GM12878 (cell line): ENCODE results near the gene OLIG3. TPM values are rescaled to one million over a fixed set of nuclear protein-coding genes. Genes with fewer than 3 reads are reported as not detected.

Experiments used
- ATAC-seq: fragments of 200-7000 bp; cut with Tn5 transposase; 3 replicates; pipeline ENCODE4 v1.9.1; 2020; ENCODE audit warnings: mild to moderate bottlenecking, moderate library complexity
- BruUV-seq: library from RNA; stranded (reverse); fragments of 400-500 nt; replicated peaks from 2 replicates; lab custom pipeline; 2021; lab: Mats Ljungman, UMichigan
- CTCF ChIA-PET: fragments of 300-600 bp; sonication (Branson Sonifier 250); formaldehyde crosslinking; extraction: SDS; loops from one replicate; lab custom pipeline; 2021; ENCODE audit warnings: inconsistent platforms; lab: Yijun Ruan, JAX
- POLR2A ChIA-PET: fragments of 350-600 bp; formaldehyde crosslinking; extraction: SDS; loops from one replicate; lab custom pipeline; 2021; ENCODE audit warnings: inconsistent platforms; lab: Charles Lee
- RAD21 ChIA-PET: fragments of 300-600 bp; sonication (Branson Sonifier 250); formaldehyde crosslinking; loops from one replicate; lab custom pipeline; 2023; ENCODE audit warnings: antibody characterized with exemption; ENCODE audit not compliant: unreplicated experiment; lab: Charles Lee
- SMC1A ChIA-PET: fragments of 300-600 bp; sonication (Branson Sonifier 250); formaldehyde crosslinking; loops from one replicate; lab custom pipeline; 2023; ENCODE audit not compliant: unreplicated experiment, uncharacterized antibody; lab: Charles Lee
- DNase-seq: peaks from one replicate; pipeline ENCODE4 v3.0.0-alpha.2; 2011; ENCODE audit warnings: low read depth, low spot score
- FAIRE-seq: peaks from 3 replicates; lab custom pipeline; 2011; peaks lifted over from hg19 to GRCh38; lab: Jason Lieb, UNC
- H2AFZ ChIP-seq: 2 replicates; pipeline ENCODE4 v1.6.0; 2011; ENCODE audit warnings: low read depth, low read length, control low read depth; ENCODE audit not compliant: control insufficient read depth
- H3K27ac ChIP-seq: 2 replicates; pipeline ENCODE4 v1.5.1; 2011; ENCODE audit warnings: control low read depth; ENCODE audit not compliant: control insufficient read depth, insufficient read depth
- H3K27me3 ChIP-seq, 2 experiments: replicated peaks in 1 of 2; 2 replicates each; pipeline versions ENCODE4 v1.6.0 to v1.6.1; 2011; ENCODE audit warnings: low read length in 1 of 2; ENCODE audit not compliant: control insufficient read depth in 2 of 2, insufficient read depth in 2 of 2
- H3K36me3 ChIP-seq, 2 experiments: 2 replicates each; pipeline ENCODE4 v1.5.1; 2011; ENCODE audit warnings: low read length in 1 of 2; ENCODE audit not compliant: control insufficient read depth in 2 of 2, insufficient read depth in 2 of 2
- H3K4me1 ChIP-seq: 2 replicates; pipeline ENCODE4 v1.6.1; 2011; ENCODE audit warnings: mild to moderate bottlenecking, low read length, moderate library complexity, mixed read lengths; ENCODE audit not compliant: control insufficient read depth, insufficient read depth
- H3K4me2 ChIP-seq: 2 replicates; pipeline ENCODE4 v1.6.0; 2011; ENCODE audit warnings: control low read depth; ENCODE audit not compliant: control insufficient read depth, insufficient read depth
- H3K4me3 ChIP-seq: fragments of 200-600 bp; sonication (generic); 2 replicates; pipeline ENCODE4 v1.5.1; 2016
- H3K79me2 ChIP-seq: 2 replicates; pipeline ENCODE4 v1.6.0; 2011; ENCODE audit warnings: low read length; ENCODE audit not compliant: control insufficient read depth, insufficient read depth
- H3K9ac ChIP-seq: 2 replicates; pipeline ENCODE4 v1.8.0; 2011; ENCODE audit warnings: low read length, control low read depth, mixed read lengths; ENCODE audit not compliant: control insufficient read depth, insufficient read depth
- H3K9me3 ChIP-seq: replicated peaks from 3 replicates; pipeline ENCODE4 v1.5.1; 2011; ENCODE audit warnings: mild to moderate bottlenecking, low read length; ENCODE audit not compliant: control insufficient read depth, insufficient read depth
- H4K20me1 ChIP-seq: 2 replicates; pipeline ENCODE4 v1.6.0; 2011; ENCODE audit not compliant: control insufficient read depth, insufficient read depth
- ATF7 ChIP-seq: fragments of 450-650 bp; IDR thresholded peaks from 2 replicates; pipeline ENCODE4 v1.6.1; 2016; ENCODE audit warnings: low read depth, mild to moderate bottlenecking
- FOS ChIP-seq: IDR thresholded peaks from 3 replicates; pipeline ENCODE4 v1.6.1; 2011; ENCODE audit warnings: borderline replicate concordance; ENCODE audit not compliant: insufficient read length; ENCODE audit errors: extremely low read depth
- IKZF1 ChIP-seq: fragments of 450-650 bp; conservative IDR thresholded peaks from 2 replicates; pipeline ENCODE4 v1.6.1; 2017; ENCODE audit warnings: antibody characterized with exemption, mild to moderate bottlenecking
- MTA3 ChIP-seq: IDR thresholded peaks from 2 replicates; pipeline ENCODE4 v1.6.1; 2012; ENCODE audit warnings: low read length, inconsistent platforms, borderline replicate concordance
- RCOR1 ChIP-seq: conservative IDR thresholded peaks from 2 replicates; pipeline ENCODE4 v1.6.1; 2012; ENCODE audit warnings: low read depth, low read length, improper control_type of control experiment
- TCF7 ChIP-seq: IDR thresholded peaks from 2 replicates; pipeline ENCODE4 v1.6.1; 2014; ENCODE audit warnings: antibody characterized with exemption, borderline replicate concordance
- ZNF274 ChIP-seq: IDR thresholded peaks from one replicate; pipeline ENCODE4 v1.8.0; 2011; ENCODE audit not compliant: insufficient read length, insufficient read depth
- ZNF622 ChIP-seq: fragments of 450-650 bp; IDR thresholded peaks from 2 replicates; pipeline ENCODE4 v1.6.1; 2017; ENCODE audit warnings: mild to moderate bottlenecking, inconsistent platforms
- WGBS: methylation state at CpG from one replicate; pipeline ENCODE4 v1.1.6; 2016; ENCODE audit warnings: low lambda C conversion rate; ENCODE audit not compliant: insufficient replicate concordance, insufficient coverage; ENCODE audit errors: missing lambda C conversion rate; 5-methylcytosine and 5-hydroxymethylcytosine counted together
- in situ Hi-C: fragments of 300-500 bp; cut with MboI; formaldehyde crosslinking; loops from 9 replicates; pipeline ENCODE4 v1.14.3; 2018; ENCODE audit warnings: mixed read lengths
- intact Hi-C: fragments of 100-400 bp; cut with micrococcal nuclease; formaldehyde crosslinking; loops from one replicate; pipeline ENCODE4 v1.14.2; 2022; ENCODE audit not compliant: unreplicated experiment
- polyA plus RNA-seq, 11 experiments: library from polyadenylated mRNA; depleted of rRNA in 4 of 11; unstranded in 6 of 11; stranded (reverse) in 5 of 11; fragments of >200 nt; fragmentation: Nextera tagmentation in 4 of 11; fragmentation: Illumina TruSeq in 1 of 11; extraction: Ambion mirVana in 4 of 11; extraction: Trizol in 1 of 11; gene quantifications; 1 replicate in 1 of 11; 2 replicates in 10 of 11; pipeline versions ENCODE4 v1.2.1 to v1.2.3, GENCODE V29; 2011 to 2016; ENCODE audit warnings: inconsistent platforms in 2 of 11, missing spikeins in 2 of 11, low read depth in 1 of 11
- total RNA-seq, 4 experiments: library from RNA; depleted of rRNA in 3 of 4; stranded (reverse); fragments of >200 nt in 3 of 4; fragmentation: Illumina TruSeq in 1 of 4; extraction: Trizol in 1 of 4; gene quantifications; 2 replicates each; pipeline versions ENCODE4 v1.2.1 to v1.2.3, GENCODE V29; 2013 to 2021
- TF ChIP-seq, protein P1 (sequence below): fragments of 450-650 bp; IDR thresholded peaks from 2 replicates; pipeline ENCODE4 v1.6.1; 2017; ENCODE audit warnings: mild to moderate bottlenecking, moderate library complexity
- TF ChIP-seq, protein P2 (sequence below): fragments of 150-350 bp; IDR thresholded peaks from 2 replicates; pipeline ENCODE4 v1.6.1; 2014; ENCODE audit warnings: mild to moderate bottlenecking, low read depth, low read length
- TF ChIP-seq, protein P3 (sequence below): IDR thresholded peaks from 2 replicates; pipeline ENCODE4 v1.6.1; 2012; ENCODE audit warnings: low read depth, low read length, improper control_type of control experiment

The OLIG3 gene
- total and polyA plus RNA-seq, 10 of the 15 experiments (the other 5 are each of a cell fraction or from before 2014, with no cell fraction given): not detected

DNA sequence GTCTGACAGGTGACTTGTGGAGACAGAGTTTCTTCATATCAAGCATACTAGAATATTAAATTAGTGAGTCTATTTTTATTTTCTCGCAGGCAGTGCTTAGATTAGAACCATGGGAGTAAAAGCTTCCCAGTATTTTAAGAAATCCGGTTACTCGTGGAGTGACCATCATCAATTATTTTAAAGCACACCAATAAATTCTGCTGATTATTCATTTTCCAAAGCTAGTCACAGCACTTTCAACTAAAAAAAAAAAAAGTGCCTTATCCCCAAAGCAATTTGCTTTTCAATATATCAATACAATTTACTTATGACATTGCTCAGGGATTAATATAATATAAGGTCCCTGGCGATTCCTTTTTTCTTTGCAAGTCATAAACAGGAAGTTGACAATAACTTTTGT is 26.3 kb upstream of the OLIG3 start:
- ChIA-PET CTCF (no interaction called here), RAD21 (no interaction called here), SMC1A (no interaction called here), POLR2A (interaction anchor here (0.5 kb wide), 1 partner anchor 809 kb away, joined by 3 read pairs; no protein-coding TSS in a partner anchor)
- no peaks in the 10 kb centered on the region for H4K20me1 ChIP-seq
- H3K4me1 ChIP-seq: no peaks in the 10 kb centered on the region
- BruUV-seq: no TSS peak
- no peaks in the 10 kb centered on the region for H3K36me3 ChIP-seq
- peaks cover 0 to 14% of the 10 kb centered on the region in 2 experiments; a peak in 2 of 4 replicates for H3K27me3 ChIP-seq
- in situ Hi-C loops: no loop called here
- no peak for TF ChIP-seq MTA3
- ATAC-seq (no peak), FAIRE-seq (no peak), DNase-seq (no peak)
- intact Hi-C loops: no loop called here
- no peak overlapping the region for H3K4me2 ChIP-seq
- no peak overlapping the region for H3K27ac ChIP-seq
- H2AFZ ChIP-seq: no peak overlapping the region
- H3K9ac ChIP-seq: no peak overlapping the region
- H3K79me2 ChIP-seq: no peaks in the 10 kb centered on the region
- WGBS: 59% methylated on average over 4 of the region's 4 CpGs
- H3K4me3 ChIP-seq: no peak overlapping the region
- H3K9me3 ChIP-seq: no peaks in the 10 kb centered on the region

DNA sequence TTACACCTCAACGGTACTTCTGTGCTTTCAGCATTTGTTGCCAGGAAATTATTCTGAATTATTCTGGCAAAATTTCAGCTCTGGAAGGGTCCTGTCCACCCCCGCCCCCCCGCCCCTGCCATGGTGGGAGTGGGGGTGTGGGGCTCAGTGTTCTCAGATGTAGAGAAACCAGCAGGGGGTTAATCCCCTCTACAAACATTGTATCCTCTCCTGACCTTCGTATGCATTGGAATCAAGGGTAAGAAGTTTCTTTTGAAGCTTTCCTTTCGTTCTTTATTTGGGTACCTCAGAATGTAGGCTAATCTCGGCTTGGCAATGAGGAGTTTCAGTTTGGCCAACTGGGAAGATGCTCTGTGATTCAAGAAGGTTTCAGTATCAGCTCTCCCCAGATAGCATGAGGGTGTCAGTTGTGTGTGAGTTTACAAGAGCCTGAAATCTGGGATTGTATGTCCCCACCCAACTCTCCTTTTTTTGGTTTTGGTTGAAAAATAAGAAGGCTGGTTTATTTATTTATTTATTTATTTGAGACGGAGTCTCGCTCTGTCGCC is 25.5 kb upstream of the OLIG3 start:
- no peak overlapping the region for H3K4me2 ChIP-seq
- POLR2A ChIA-PET: no interaction called here
- no peak for ATAC-seq
- TF ChIP-seq, protein P1, sequence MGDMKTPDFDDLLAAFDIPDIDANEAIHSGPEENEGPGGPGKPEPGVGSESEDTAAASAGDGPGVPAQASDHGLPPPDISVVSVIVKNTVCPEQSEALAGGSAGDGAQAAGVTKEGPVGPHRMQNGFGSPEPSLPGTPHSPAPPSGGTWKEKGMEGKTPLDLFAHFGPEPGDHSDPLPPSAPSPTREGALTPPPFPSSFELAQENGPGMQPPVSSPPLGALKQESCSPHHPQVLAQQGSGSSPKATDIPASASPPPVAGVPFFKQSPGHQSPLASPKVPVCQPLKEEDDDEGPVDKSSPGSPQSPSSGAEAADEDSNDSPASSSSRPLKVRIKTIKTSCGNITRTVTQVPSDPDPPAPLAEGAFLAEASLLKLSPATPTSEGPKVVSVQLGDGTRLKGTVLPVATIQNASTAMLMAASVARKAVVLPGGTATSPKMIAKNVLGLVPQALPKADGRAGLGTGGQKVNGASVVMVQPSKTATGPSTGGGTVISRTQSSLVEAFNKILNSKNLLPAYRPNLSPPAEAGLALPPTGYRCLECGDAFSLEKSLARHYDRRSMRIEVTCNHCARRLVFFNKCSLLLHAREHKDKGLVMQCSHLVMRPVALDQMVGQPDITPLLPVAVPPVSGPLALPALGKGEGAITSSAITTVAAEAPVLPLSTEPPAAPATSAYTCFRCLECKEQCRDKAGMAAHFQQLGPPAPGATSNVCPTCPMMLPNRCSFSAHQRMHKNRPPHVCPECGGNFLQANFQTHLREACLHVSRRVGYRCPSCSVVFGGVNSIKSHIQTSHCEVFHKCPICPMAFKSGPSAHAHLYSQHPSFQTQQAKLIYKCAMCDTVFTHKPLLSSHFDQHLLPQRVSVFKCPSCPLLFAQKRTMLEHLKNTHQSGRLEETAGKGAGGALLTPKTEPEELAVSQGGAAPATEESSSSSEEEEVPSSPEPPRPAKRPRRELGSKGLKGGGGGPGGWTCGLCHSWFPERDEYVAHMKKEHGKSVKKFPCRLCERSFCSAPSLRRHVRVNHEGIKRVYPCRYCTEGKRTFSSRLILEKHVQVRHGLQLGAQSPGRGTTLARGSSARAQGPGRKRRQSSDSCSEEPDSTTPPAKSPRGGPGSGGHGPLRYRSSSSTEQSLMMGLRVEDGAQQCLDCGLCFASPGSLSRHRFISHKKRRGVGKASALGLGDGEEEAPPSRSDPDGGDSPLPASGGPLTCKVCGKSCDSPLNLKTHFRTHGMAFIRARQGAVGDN: no peak
- no peak for TF ChIP-seq ZNF622
- no peak for TF ChIP-seq ZNF274
- TF ChIP-seq FOS: no peak
- no peak for TF ChIP-seq TCF7
- no peak for TF ChIP-seq RCOR1
- TF ChIP-seq, protein P2, sequence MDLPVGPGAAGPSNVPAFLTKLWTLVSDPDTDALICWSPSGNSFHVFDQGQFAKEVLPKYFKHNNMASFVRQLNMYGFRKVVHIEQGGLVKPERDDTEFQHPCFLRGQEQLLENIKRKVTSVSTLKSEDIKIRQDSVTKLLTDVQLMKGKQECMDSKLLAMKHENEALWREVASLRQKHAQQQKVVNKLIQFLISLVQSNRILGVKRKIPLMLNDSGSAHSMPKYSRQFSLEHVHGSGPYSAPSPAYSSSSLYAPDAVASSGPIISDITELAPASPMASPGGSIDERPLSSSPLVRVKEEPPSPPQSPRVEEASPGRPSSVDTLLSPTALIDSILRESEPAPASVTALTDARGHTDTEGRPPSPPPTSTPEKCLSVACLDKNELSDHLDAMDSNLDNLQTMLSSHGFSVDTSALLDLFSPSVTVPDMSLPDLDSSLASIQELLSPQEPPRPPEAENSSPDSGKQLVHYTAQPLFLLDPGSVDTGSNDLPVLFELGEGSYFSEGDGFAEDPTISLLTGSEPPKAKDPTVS: no peak
- no peak for TF ChIP-seq IKZF1
- TF ChIP-seq, protein P3, sequence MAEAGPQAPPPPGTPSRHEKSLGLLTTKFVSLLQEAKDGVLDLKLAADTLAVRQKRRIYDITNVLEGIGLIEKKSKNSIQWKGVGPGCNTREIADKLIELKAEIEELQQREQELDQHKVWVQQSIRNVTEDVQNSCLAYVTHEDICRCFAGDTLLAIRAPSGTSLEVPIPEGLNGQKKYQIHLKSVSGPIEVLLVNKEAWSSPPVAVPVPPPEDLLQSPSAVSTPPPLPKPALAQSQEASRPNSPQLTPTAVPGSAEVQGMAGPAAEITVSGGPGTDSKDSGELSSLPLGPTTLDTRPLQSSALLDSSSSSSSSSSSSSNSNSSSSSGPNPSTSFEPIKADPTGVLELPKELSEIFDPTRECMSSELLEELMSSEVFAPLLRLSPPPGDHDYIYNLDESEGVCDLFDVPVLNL: no peak
- no peak for TF ChIP-seq ATF7

More for the DNA sequence above, 25.5 kb upstream of the OLIG3 start:
- ChIA-PET CTCF (no interaction called here), RAD21 (no interaction called here), SMC1A (no interaction called here)
- Histone ChIP-seq H3K27ac (no peak overlapping the region), H4K20me1 (no peaks in the 10 kb centered on the region), H3K9me3 (no peaks in the 10 kb centered on the region), H3K4me3 (no peak overlapping the region), H2AFZ (no peak overlapping the region), H3K4me1 (no peaks in the 10 kb centered on the region), H3K27me3 (peaks cover 0 to 14% of the 10 kb centered on the region in 2 experiments; a peak in 3 of 4 replicates), H3K36me3 (no peaks in the 10 kb centered on the region), H3K79me2 (no peaks in the 10 kb centered on the region), H3K9ac (no peak overlapping the region)
- 15% methylated on average over 7 of the region's 9 CpGs for WGBS
- FAIRE-seq (no peak), DNase-seq (no peak)
- intact Hi-C loops (no loop called here), in situ Hi-C loops (no loop called here)
- no TSS peak for BruUV-seq
